HL-60 (cell line): ENCODE results near the gene PDCD4.

Source experiments
- DNase-seq, 2 experiments: peaks; one replicate each; pipeline ENCODE4 v3.0.0-alpha.2; 2010 to 2020; ENCODE audit warnings: low read depth in 1 of 2, low spot score in 1 of 2
- H3K27ac ChIP-seq: fragments of 250-450 bp; sonication (Bioruptor Pico); replicated peaks from 2 replicates; pipeline ENCODE4 v1.5.1; 2020; ENCODE audit warnings: mild to moderate bottlenecking, moderate library complexity
- H3K27me3 ChIP-seq: fragments of 250-450 bp; sonication (Bioruptor Pico); 2 replicates; pipeline ENCODE4 v1.5.1; 2021; ENCODE audit warnings: mild to moderate bottlenecking, moderate library complexity; ENCODE audit not compliant: insufficient read depth, poor library complexity, severe bottlenecking
- H3K4me3 ChIP-seq: replicated peaks from 2 replicates; pipeline ENCODE4 v1.5.1; 2011; ENCODE audit warnings: mild to moderate bottlenecking, control low read depth, low read length; ENCODE audit not compliant: insufficient read depth
- CTCF ChIP-seq: IDR thresholded peaks from one replicate; pipeline ENCODE4 v1.5.1; 2011; ENCODE audit warnings: low read length, control low read depth, inconsistent platforms; ENCODE audit not compliant: insufficient read depth
- GABPA ChIP-seq: IDR thresholded peaks from 2 replicates; pipeline ENCODE4 v1.6.1; 2012; ENCODE audit warnings: low read depth
- POLR2AphosphoS5 ChIP-seq: IDR thresholded peaks from 2 replicates; pipeline ENCODE4 v1.6.1; 2012; ENCODE audit warnings: low read depth
- REST ChIP-seq: IDR thresholded peaks from 2 replicates; pipeline ENCODE4 v1.6.1; 2012; ENCODE audit warnings: low read depth; ENCODE audit not compliant: insufficient replicate concordance
- SPI1 ChIP-seq: IDR thresholded peaks from 2 replicates; pipeline ENCODE4 v1.6.1; 2012; ENCODE audit warnings: low read depth, mild to moderate bottlenecking, borderline replicate concordance

The PDCD4 gene

GRCh38 chr10:110859206-110859972 is 12.3 kb upstream of the PDCD4 start:
- Histone ChIP-seq H3K27ac (peak overlapping the region; percentile 86), H3K4me3 (no peak overlapping the region), H3K27me3 (no peaks in the 10 kb centered on the region)
- no peak for DNase-seq
- TF ChIP-seq GABPA, result peak; percentile 21; the same call in 1 of the 2 replicates
- TF ChIP-seq REST, result no peak

GRCh38 chr10:110859973-110860376 is 11.8 kb upstream of the PDCD4 start:
- no peak for TF ChIP-seq CTCF
- TF ChIP-seq GABPA, result peak; percentile 5; the same call in 1 of the 2 replicates
- TF ChIP-seq POLR2AphosphoS5, result peak; percentile 89; the same call in 1 of the 2 replicates
- TF ChIP-seq REST, result no peak
- peak; percentile 32; the same call in 1 of the 2 replicates for TF ChIP-seq SPI1
- Histone ChIP-seq H3K4me3 (no peak overlapping the region), H3K27ac (peak overlapping the region; percentile 86), H3K27me3 (no peaks in the 10 kb centered on the region)
- peak; percentile 91 to 93 for DNase-seq

GRCh38 chr10:110860576-110861241 is 11.0 kb upstream of the PDCD4 start:
- DNase-seq, result no peak
- TF ChIP-seq SPI1 (no peak), POLR2AphosphoS5 (no peak), GABPA (no peak), CTCF (no peak), REST (no peak)
- Histone ChIP-seq H3K4me3 (no peak overlapping the region), H3K27ac (peak overlapping the region; percentile 86), H3K27me3 (no peaks in the 10 kb centered on the region)
